GM21423 (cell line): ENCODE measurements around the gene RBP4.
"Not testable (repeated sequence)": the region's sequence is repeated elsewhere in the genome, so short reads cannot be mapped to it uniquely, and the experiment has no call there.

Experiments
- ATAC-seq: cut with Tn5 transposase; IDR thresholded peaks from one replicate; pipeline ENCODE4 v1.9.1; 2021; ENCODE audit warnings: mild to moderate bottlenecking, moderate library complexity; ENCODE audit not compliant: unreplicated experiment

The RBP4 gene

DNA sequence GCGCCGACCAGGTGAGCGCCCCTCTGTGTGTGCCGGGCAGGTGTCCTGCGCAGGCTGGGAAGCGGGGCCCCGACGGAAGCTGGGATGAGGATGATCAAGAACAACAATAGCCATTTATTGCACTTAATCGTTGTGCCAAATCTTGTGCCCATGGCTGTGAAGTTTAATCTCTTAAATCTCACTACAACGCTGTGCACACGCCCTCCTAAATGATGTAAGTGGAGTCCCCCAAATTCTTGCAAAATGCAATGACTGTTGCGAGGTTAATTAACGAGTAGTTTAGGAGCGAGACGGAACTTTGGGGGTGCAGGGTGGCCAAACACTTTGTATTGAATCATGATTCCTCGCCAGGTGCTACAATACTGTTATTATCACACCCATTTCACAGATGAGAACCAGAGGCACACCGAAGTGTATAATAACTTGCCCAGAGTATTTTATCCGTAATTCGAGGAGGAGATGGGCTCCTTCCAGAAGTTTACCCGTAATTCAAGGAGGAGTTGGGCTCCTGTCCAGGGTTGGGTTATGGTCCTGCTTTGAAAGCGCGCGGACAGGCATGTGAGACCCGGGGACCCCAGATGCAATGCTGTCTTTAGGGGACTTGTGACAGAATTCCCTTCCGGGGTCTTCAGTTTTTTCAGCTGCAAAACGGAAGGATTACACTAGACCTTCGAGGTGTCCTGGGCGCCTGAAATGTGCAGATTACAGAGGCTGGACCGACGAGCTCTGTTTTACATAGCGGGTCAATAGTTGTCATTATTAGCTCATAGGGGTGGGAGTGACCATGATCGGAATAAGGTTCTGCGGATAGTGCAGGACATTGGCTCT lies 33.5 kb downstream of the RBP4 start:
- ATAC-seq, result no peak

DNA sequence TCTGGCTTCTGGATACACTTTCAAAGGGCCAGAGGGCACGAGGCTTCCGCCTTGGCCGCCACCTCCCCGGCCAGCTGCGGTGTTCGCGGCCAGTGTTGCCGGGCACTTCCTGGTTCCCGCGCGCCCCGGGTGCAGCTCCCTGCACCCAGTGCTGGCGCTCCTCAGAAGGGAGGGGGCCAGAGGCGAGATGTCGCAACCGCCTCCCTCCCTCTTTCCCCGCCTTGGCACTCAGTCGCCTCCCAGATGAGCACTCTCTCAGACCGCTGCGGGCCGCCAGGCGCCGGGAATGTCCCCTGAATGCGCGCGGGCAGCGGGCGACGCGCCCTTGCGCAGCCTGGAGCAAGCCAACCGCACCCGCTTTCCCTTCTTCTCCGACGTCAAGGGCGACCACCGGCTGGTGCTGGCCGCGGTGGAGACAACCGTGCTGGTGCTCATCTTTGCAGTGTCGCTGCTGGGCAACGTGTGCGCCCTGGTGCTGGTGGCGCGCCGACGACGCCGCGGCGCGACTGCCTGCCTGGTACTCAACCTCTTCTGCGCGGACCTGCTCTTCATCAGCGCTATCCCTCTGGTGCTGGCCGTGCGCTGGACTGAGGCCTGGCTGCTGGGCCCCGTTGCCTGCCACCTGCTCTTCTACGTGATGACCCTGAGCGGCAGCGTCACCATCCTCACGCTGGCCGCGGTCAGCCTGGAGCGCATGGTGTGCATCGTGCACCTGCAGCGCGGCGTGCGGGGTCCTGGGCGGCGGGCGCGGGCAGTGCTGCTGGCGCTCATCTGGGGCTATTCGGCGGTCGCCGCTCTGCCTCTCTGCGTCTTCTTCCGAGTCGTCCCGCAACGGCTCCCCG lies 34.4 kb downstream of the RBP4 start, which contains the start of gene FFAR4:
Gene FFAR4 (plus strand): TSS at position 231 of the 842 bp plus-strand sequence. CDS start 56 bp downstream, at position 287.
- ATAC-seq, result no peak

- ATAC-seq, result no peak
Measured at GRCh38 chr10:93565446-93565845, 35.6 kb downstream of the RBP4 start.

DNA sequence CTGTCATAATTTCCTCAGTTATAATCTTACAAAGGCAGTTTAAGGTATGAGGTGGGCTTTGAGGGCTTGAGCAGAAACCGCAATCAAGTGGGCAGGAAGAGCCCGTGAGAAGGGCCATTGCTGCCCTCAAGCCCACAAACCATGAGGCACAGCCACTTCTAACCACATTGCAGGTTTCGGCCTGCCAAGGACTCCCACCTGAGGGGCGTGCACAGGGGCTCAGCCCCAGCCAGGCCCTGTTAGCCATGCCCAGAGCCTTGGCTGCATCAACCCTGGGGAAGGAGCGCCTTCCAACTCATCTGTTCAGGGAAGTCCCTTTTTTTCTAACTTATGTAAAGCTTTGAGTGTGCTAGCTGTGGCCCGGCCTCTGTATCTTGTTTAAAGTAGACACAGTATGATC lies 40.5 kb downstream of the RBP4 start:
- no peak for ATAC-seq

- no peak for ATAC-seq
Measured at GRCh38 chr10:93559490-93559889, 41.5 kb downstream of the RBP4 start.

DNA sequence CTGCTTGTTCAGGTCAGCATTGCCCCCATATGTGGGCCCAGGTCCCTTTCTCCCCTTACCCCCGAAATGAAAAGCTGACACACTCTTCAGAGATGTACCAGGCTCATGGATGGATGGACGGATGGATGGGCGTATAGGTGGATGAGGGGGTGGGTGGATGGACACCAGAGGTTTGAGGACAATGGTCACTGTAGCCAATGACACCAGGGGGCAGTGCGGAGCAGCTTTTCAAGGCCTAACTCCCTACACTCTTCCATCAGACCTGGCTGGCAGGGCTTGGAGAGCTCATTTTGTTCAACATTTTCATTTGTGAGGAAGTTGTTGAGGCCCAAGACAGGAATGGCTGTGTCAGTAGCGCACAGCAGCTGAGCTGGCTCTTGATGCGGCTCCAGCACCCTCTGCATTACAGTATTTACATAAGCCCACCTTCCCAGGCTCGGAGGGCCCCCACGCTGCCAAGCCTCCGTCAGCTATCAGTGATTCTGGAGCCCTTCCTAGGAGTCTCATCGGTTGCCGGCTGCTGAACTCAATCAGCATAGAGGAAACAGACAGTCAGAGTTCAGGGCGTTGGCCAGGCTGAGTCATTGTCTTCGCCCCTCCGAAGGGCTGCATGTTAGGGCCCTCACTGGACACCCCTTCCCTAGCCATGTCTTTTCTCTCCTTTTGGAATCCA lies 46.1 kb downstream of the RBP4 start:
- no peak for ATAC-seq

DNA sequence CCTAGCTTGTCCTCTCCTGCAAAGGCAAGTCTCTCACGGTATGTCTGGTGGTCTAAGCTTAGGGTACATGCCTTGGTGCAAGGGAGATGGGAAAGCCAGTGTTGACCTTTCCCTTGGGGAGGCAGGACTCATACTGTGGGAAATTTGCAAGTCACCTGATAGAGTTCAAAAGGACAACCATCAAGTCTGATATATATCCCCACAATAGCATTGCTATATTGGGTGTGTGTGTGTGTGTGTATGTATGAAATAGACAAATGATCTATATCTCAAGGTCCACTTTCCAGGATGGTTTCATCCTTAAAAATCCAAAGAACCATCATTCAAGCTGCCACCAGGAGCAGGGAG lies 46.7 kb downstream of the RBP4 start:
- ATAC-seq, result no peak

DNA sequence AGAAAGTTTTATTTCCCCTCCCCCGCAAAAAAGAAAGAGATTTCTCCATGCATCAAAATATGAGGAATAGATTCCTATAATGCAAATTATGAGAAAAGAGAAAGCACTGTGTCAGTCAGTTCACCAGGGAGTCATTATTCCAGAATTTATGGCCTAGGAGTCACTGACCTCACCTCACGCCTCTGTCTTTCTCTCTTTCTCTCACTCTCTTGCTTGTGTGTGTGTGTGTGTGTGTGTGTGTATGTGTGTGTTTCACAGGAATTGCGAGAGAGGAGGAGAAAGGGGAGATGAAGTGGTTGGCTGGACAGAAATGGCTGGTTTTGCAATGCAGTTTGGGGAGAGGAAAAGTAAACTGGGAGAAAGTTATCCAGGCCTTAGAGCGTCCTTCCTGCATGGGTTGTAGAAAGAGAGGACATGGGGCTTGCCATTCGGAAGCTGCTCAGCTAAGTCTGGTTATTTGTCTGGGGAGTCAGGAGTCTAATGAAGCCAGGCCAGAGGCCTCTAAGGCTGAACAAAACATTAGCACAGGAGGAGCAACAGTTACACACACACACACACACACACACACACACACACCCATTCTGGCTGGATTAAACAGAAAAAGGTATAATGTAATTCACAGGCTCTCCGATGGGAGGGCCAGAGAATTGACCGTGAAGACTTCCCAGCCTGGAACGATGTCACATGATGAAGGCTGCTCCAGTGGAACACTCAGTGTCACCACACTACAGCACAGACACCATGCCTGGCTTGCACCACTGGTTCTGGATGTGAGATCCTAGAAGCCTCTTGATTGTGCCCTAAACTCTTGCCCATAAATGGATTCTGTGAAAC lies 47.3 kb downstream of the RBP4 start:
- ATAC-seq, result no peak

- no peak for ATAC-seq
Measured at GRCh38 chr10:93552780-93553179, 48.3 kb downstream of the RBP4 start.

DNA sequence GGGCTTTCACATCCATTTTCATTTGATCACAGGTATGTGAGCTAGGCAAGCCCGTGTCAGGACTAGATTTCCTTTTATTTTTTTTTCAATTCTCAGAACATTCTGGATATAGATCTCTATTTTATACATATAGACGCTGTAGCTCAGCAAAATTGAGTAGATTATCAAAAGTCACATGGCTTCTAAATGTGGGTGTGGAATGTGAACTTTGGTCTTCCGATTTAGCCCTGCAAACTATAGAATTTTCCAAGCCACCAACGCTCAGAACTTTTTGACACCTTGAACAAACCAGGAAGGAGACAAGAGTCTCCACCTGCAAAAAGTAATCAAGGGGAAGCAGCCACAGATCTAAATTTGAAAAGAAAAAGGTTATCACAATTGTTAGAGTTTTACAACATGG lies 50.4 kb downstream of the RBP4 start:
- ATAC-seq, result no peak

DNA sequence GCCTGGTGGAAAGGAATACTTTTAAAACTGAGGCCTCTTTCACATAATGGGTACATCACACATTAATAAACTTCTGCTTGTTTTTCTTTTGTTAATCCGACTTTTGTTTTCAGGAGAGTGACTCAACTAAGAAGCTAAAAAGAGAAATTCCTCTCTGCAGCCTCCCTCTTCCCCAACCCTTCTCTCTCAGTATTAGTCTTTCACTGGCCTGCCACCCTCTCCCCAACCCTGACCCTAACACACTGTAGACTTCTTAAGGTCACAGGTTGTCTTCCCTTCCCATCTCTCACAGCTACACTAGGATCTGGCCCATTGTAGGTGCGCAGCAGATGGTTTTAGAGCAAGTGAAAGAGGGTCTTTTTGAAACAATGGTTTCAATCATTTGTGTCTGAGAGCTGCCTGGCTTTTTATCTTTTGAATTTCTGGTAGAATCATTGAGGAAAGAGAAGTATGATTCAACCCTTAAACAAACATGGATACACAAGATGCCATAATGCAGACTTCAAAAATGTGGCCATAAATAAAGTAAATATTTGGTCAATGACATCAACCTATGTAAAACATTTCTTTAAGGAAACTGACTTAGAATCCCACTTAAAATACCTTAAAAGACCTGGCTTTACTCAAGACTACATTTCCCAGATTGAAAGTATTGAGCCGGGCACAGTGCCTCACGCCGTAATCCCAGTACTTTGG lies 52.5 kb downstream of the RBP4 start:
- ATAC-seq, result no peak

GRCh38 chr10:93547522-93547921 lies 53.5 kb downstream of the RBP4 start:
- no peak for ATAC-seq

GRCh38 chr10:93546995-93547394 lies 54.0 kb downstream of the RBP4 start:
- ATAC-seq, result not testable (repeated sequence)

DNA sequence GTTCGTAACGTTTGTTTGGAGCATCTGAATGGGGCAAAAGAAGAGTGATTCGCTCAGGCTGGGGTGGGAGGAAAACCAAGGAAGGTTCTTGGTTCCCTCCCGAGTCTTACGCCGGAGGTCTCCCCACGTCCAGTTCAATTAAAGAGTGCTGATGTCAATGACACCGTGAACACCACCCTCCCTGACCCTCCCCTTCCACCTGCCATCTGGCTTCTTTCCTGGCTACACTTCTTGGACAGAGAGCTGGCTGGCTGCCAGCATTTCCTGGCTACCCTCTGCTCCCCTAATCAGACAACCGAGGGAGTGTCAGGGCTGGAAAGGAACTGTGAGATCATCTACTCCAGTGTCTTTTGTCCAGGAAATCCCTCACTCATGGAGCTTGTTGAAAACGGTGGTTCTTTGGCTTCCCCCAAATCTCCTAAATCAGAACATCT lies 58.7 kb downstream of the RBP4 start:
- ATAC-seq, result no peak
